Stimulated activated CD8-positive, alpha-beta memory T cell treated with anti-CD3 and anti-CD28 coated beads, Interleukin-4, amount 100 ng/mL, for 24 hours (primary cell): Measurements from ENCODE around the gene MAST4.
"Not testable (repeated sequence)": the region's sequence is repeated elsewhere in the genome, so short reads cannot be mapped to it uniquely, and the experiment has no call there.

Experiments
- DNase-seq: peaks from one replicate; pipeline ENCODE4 v3.0.0-alpha.2; 2020; ENCODE audit warnings: low read depth

The MAST4 gene

GRCh38 chr5:66810848-66811261 is 214.7 kb downstream of the MAST4 start:
- DNase-seq = no peak

GRCh38 chr5:66812291-66812690 is 216.1 kb downstream of the MAST4 start:
- no peak for DNase-seq

- no peak for DNase-seq
Measured at GRCh38 chr5:66813306-66813705, 217.1 kb downstream of the MAST4 start.

GRCh38 chr5:66814146-66814991 is 218.2 kb downstream of the MAST4 start:
- DNase-seq = no peak

- no peak for DNase-seq
Measured at GRCh38 chr5:66818304-66818934, 222.2 kb downstream of the MAST4 start.

GRCh38 chr5:66818935-66819328 is 222.7 kb downstream of the MAST4 start:
- no peak for DNase-seq

GRCh38 chr5:66820630-66821207 is 224.5 kb downstream of the MAST4 start:
- DNase-seq = no peak

GRCh38 chr5:66821688-66822429 is 225.7 kb downstream of the MAST4 start:
- no peak for DNase-seq

- not testable (repeated sequence) for DNase-seq
Measured at GRCh38 chr5:66822906-66823305, 226.7 kb downstream of the MAST4 start.

GRCh38 chr5:66824476-66824875 is 228.3 kb downstream of the MAST4 start:
- no peak for DNase-seq

GRCh38 chr5:66826263-66826662 is 230.1 kb downstream of the MAST4 start:
- DNase-seq = no peak

GRCh38 chr5:66826696-66827095 is 230.5 kb downstream of the MAST4 start:
- no peak for DNase-seq

- DNase-seq = no peak
Measured at GRCh38 chr5:66828046-66828547, 231.9 kb downstream of the MAST4 start.

GRCh38 chr5:66828548-66829357 is 232.6 kb downstream of the MAST4 start:
- DNase-seq = no peak

- no peak for DNase-seq
Measured at GRCh38 chr5:66829358-66829674, 233.1 kb downstream of the MAST4 start.

GRCh38 chr5:66829826-66830225 is 233.6 kb downstream of the MAST4 start:
- no peak for DNase-seq

GRCh38 chr5:66830636-66831035 is 234.4 kb downstream of the MAST4 start:
- no peak for DNase-seq

- no peak for DNase-seq
Measured at GRCh38 chr5:66839636-66840185, 243.5 kb downstream of the MAST4 start.

- DNase-seq = no peak
Measured at GRCh38 chr5:66840511-66841013, 244.4 kb downstream of the MAST4 start.

GRCh38 chr5:66841264-66841663 is 245.1 kb downstream of the MAST4 start:
- no peak for DNase-seq

GRCh38 chr5:66842540-66842939 is 246.3 kb downstream of the MAST4 start:
- DNase-seq = no peak
